Activated T-helper 2 cell treated with anti-CD3 and anti-CD28 coated beads, Interferon-gamma antibody, Interleukin-2, Interleukin-4, amounts not matched to agents 10 μg/mL and 5 μg/mL and 100 μg/mL, durations not matched to agents 14 hours and 24 hours and 36 hours (primary cell): Measurements from ENCODE around the gene RTN4. TPM values are rescaled to one million over a fixed set of nuclear protein-coding genes. Genes with fewer than 3 reads are reported as not detected.

Experiments
- DNase-seq: peaks from one replicate; pipeline ENCODE4 v3.0.0; 2021; ENCODE audit warnings: low spot score
- H3K27ac Mint-ChIP-seq: one replicate; pipeline ENCODE4 v1.8.0; 2021; ENCODE audit warnings: mixed read lengths
- H3K27me3 Mint-ChIP-seq: one replicate; pipeline ENCODE4 v1.8.0; 2021; ENCODE audit warnings: low read depth, mixed read lengths
- H3K36me3 Mint-ChIP-seq: one replicate; pipeline ENCODE4 v1.8.0; 2021; ENCODE audit warnings: low read depth, mixed read lengths
- H3K4me1 Mint-ChIP-seq: one replicate; pipeline ENCODE4 v1.8.0; 2021; ENCODE audit warnings: low read depth, mixed read lengths
- H3K4me3 Mint-ChIP-seq: one replicate; pipeline ENCODE4 v1.8.0; 2021; ENCODE audit warnings: low read depth, mild to moderate bottlenecking, moderate library complexity, mixed read lengths
- H3K9me3 Mint-ChIP-seq: one replicate; pipeline ENCODE4 v1.8.0; 2021; ENCODE audit warnings: mixed read lengths
- intact Hi-C: fragments of 100-400 bp; cut with micrococcal nuclease; formaldehyde crosslinking; loops from one replicate; pipeline ENCODE4 v1.15.1; 2023
- total RNA-seq: library from RNA; stranded (reverse); gene quantifications from 2 replicates; pipeline ENCODE4 v1.2.3, GENCODE V29; 2022

Gene RTN4
- total RNA-seq, 1 donor from 2014 or later = 93.3 TPM

- H3K27me3 Mint-ChIP-seq = no peaks in the 10 kb centered on the region
- peaks cover 27% of the 10 kb centered on the region for H3K36me3 Mint-ChIP-seq
- intact Hi-C loops = no loop called here
- H3K9me3 Mint-ChIP-seq = no peaks in the 10 kb centered on the region
- DNase-seq = no peak
- peaks cover 26% of the 10 kb centered on the region for H3K4me1 Mint-ChIP-seq
- no peak overlapping the region for H3K4me3 Mint-ChIP-seq
- no peak overlapping the region for H3K27ac Mint-ChIP-seq
Observed at GRCh38 chr2:54967269-54967668, 83.0 kb downstream of the RTN4 start.

GRCh38 chr2:54966837-54967236, 83.4 kb downstream of the RTN4 start:
- no peak overlapping the region for H3K27ac Mint-ChIP-seq
- H3K4me3 Mint-ChIP-seq = no peak overlapping the region
- peaks cover 26% of the 10 kb centered on the region for H3K4me1 Mint-ChIP-seq
- no peak for DNase-seq
- H3K9me3 Mint-ChIP-seq = no peaks in the 10 kb centered on the region
- peaks cover 27% of the 10 kb centered on the region for H3K36me3 Mint-ChIP-seq
- intact Hi-C loops = no loop called here
- no peaks in the 10 kb centered on the region for H3K27me3 Mint-ChIP-seq

- Mint-ChIP-seq H3K9me3 (no peaks in the 10 kb centered on the region), H3K27ac (no peak overlapping the region), H3K4me3 (no peak overlapping the region), H3K27me3 (no peaks in the 10 kb centered on the region), H3K36me3 (peaks cover 22% of the 10 kb centered on the region), H3K4me1 (peaks cover 26% of the 10 kb centered on the region)
- intact Hi-C loops = no loop called here
- no peak for DNase-seq
Observed at GRCh38 chr2:54966165-54966832, 84.0 kb downstream of the RTN4 start.

DNA sequence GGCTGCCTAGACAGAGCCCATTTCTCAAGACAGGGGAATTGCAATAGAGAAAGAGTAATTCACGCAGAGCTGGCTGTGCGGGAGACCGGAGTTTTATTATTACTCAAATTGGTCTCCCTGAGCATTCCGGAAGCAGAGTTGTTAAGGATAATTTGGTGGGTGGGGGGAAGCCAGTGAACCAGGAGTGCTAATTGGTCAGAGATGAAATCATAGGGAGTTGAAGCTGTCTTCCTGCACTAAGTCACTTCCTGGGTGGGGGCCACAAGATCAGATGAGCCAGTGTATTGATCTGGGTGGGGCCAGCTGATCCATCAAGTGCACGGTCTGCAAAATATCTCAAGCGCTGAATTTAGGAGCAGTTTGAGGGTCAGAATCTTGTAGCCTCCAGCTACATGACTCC, 84.8 kb downstream of the RTN4 start:
- Mint-ChIP-seq H3K36me3 (peaks cover 19% of the 10 kb centered on the region), H3K4me3 (no peak overlapping the region), H3K4me1 (peaks cover 25% of the 10 kb centered on the region), H3K9me3 (no peaks in the 10 kb centered on the region), H3K27me3 (no peaks in the 10 kb centered on the region), H3K27ac (peak overlapping the region; percentile 51)
- DNase-seq = no peak
- intact Hi-C loops = no loop called here

- Mint-ChIP-seq H3K36me3 (peaks cover 15% of the 10 kb centered on the region), H3K27ac (peak overlapping the region; percentile 51), H3K9me3 (no peaks in the 10 kb centered on the region), H3K27me3 (no peaks in the 10 kb centered on the region), H3K4me3 (no peak overlapping the region), H3K4me1 (peaks cover 25% of the 10 kb centered on the region)
- intact Hi-C loops = no loop called here
- no peak for DNase-seq
Observed at GRCh38 chr2:54964816-54965215, 85.4 kb downstream of the RTN4 start.

DNA sequence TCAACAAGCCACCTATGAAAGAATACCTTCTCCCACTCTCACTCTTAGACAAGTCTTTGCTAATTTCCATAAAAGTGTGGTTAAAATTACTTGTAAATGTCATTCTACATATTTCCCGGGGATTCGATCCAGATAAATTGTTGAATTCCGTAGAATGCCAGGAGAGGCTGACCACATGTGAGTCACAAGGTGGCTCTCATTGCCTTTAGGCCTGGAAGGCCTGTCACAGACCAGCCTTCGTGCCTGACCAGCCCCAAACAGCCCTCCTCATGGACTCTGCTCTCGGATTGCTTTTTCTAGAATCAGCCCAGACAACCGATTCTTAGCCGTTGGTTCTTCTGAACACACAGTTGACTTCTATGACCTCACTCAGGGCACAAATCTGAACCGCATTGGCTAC, 86.0 kb downstream of the RTN4 start:
- Mint-ChIP-seq H3K4me1 (peaks cover 25% of the 10 kb centered on the region), H3K36me3 (peaks cover 11% of the 10 kb centered on the region), H3K4me3 (no peak overlapping the region), H3K27ac (no peak overlapping the region), H3K9me3 (no peaks in the 10 kb centered on the region), H3K27me3 (no peaks in the 10 kb centered on the region)
- intact Hi-C loops = no loop called here
- DNase-seq = no peak

GRCh38 chr2:54963476-54963875, 86.8 kb downstream of the RTN4 start:
- H3K4me1 Mint-ChIP-seq = peaks cover 25% of the 10 kb centered on the region
- H3K27ac Mint-ChIP-seq = no peak overlapping the region
- H3K36me3 Mint-ChIP-seq = peaks cover 11% of the 10 kb centered on the region
- no peaks in the 10 kb centered on the region for H3K27me3 Mint-ChIP-seq
- no peak overlapping the region for H3K4me3 Mint-ChIP-seq
- DNase-seq = no peak
- intact Hi-C loops = no loop called here
- H3K9me3 Mint-ChIP-seq = no peaks in the 10 kb centered on the region

GRCh38 chr2:54962935-54963440, 87.3 kb downstream of the RTN4 start:
- H3K36me3 Mint-ChIP-seq = peaks cover 11% of the 10 kb centered on the region
- H3K4me3 Mint-ChIP-seq = no peak overlapping the region
- intact Hi-C loops = no loop called here
- no peak for DNase-seq
- peaks cover 25% of the 10 kb centered on the region for H3K4me1 Mint-ChIP-seq
- H3K27ac Mint-ChIP-seq = no peak overlapping the region
- H3K9me3 Mint-ChIP-seq = no peaks in the 10 kb centered on the region
- H3K27me3 Mint-ChIP-seq = no peaks in the 10 kb centered on the region

- DNase-seq = no peak
- Mint-ChIP-seq H3K36me3 (peaks cover 10% of the 10 kb centered on the region), H3K4me3 (no peak overlapping the region), H3K4me1 (peaks cover 25% of the 10 kb centered on the region), H3K27ac (no peak overlapping the region), H3K9me3 (no peaks in the 10 kb centered on the region), H3K27me3 (no peaks in the 10 kb centered on the region)
- intact Hi-C loops = no loop called here
Observed at GRCh38 chr2:54962511-54962910, 87.7 kb downstream of the RTN4 start.

DNA sequence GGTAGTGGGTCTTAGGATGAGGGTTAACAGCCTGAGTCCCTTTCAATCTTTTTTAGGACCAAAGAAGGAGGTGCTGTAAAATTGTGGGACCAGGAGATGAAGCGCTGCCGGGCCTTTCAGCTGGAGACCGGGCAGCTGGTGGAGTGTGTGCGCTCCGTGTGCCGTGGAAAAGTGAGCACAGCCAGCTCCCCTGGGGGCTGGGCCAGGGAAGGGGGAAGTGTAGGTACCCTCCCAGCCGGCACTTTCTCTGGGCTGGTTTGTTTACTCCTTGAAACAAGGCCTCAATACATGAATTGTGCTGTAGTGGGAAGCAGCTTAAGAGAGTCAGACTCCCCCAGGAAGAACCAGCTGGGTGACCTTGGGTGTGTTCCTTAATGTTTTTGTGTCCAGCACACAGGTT, 90.1 kb downstream of the RTN4 start:
- Mint-ChIP-seq H3K4me1 (peaks cover 13% of the 10 kb centered on the region), H3K27ac (no peak overlapping the region), H3K27me3 (no peaks in the 10 kb centered on the region), H3K36me3 (peaks cover 3% of the 10 kb centered on the region), H3K4me3 (no peak overlapping the region), H3K9me3 (no peaks in the 10 kb centered on the region)
- no peak for DNase-seq
- intact Hi-C loops = no loop called here

DNA sequence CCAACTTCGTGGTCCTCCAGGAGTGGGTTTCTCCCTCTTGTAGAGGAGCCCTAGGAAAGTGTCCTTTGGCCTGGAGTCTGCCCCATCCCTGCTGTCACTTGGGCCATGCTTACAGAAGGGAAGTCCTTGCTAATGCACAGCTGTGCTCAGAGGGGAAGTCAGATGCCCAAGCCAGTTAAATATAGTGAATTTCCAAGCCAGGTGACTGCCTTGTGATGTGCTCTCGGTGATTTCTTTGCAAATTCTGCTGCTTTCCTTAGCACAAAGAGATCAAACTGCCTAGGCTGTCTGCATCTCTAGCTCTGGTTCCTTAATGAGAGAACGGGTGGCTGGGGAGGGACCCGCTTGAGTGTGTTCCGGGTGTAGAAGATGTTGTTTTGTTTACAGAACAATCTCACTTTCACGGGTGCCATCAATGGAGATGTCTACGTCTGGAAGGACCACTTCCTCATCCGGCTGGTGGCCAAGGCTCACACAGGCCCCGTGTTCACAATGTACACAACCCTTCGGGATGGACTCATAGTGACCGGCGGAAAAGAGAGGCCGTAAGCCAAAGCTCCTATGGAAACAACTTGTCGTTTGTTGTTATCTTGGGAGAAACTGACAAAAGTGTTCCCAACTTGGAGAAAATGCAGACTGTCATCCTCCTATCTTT, 91.4 kb downstream of the RTN4 start:
- Mint-ChIP-seq H3K4me3 (no peak overlapping the region), H3K27me3 (no peaks in the 10 kb centered on the region), H3K36me3 (no peaks in the 10 kb centered on the region), H3K27ac (no peak overlapping the region), H3K9me3 (no peaks in the 10 kb centered on the region), H3K4me1 (peaks cover 8% of the 10 kb centered on the region)
- intact Hi-C loops = no loop called here
- no peak for DNase-seq

DNA sequence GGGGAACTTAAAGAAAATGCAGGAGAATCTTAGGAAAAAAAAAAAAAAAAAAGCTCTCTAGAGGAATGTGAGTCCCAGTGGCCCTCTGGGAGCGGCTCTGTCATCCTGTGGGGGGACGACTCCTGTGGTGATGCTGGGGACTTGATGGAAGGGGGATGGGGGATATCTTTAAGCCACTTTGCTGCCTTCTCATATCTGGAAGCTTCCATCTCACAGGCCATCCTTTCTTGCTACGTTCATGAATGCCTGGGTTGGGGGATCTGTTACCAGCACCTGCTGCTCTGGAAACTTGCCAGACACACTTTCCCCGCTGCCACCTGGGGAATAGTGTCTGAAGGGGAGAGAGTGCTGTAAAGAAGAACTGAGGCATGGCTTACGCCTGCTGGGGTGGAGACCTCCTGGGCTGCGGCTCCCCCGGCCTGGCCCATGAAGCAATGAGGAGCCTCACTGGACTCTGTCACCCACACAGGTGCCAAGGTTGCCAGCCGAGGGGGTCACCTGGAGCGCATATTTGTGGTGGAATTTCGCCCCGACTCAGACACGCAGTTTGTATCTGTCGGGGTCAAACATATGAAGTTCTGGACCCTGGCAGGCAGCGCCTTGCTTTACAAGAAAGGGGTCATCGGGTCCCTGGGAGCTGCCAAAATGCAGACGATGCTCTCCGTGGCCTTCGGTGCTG, 92.8 kb downstream of the RTN4 start:
- no peak for DNase-seq
- H3K36me3 Mint-ChIP-seq = no peaks in the 10 kb centered on the region
- no peaks in the 10 kb centered on the region for H3K27me3 Mint-ChIP-seq
- H3K4me3 Mint-ChIP-seq = no peak overlapping the region
- no peak overlapping the region for H3K27ac Mint-ChIP-seq
- H3K4me1 Mint-ChIP-seq = peaks cover 16% of the 10 kb centered on the region
- no peaks in the 10 kb centered on the region for H3K9me3 Mint-ChIP-seq
- intact Hi-C loops = no loop called here

DNA sequence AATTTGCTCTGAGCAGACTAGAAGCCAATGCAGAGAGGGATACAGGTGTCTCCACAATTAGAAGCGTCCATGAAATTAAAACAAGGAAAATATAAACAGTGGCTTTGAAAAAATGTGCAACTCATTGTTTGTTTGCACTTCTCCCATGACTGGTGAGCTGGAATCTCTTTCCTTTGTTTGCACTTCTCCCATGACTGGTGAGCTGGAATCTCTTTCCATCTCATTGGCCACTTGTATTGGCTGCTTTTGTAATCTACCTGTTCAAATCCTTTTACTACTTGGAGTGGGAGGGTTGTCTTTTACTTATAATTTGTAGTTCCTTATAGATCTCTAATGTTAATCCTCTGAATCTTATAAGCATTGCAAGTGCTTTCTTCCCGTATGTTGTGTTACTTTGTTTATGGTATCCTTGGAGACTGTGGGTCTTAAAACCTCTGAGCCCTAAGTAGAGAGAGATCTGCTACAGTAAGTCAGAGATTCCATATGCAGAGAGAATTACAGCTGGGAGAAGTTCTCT, 94.1 kb downstream of the RTN4 start:
- no peaks in the 10 kb centered on the region for H3K27me3 Mint-ChIP-seq
- DNase-seq = no peak
- no peak overlapping the region for H3K27ac Mint-ChIP-seq
- no peak overlapping the region for H3K4me3 Mint-ChIP-seq
- H3K4me1 Mint-ChIP-seq = peaks cover 18% of the 10 kb centered on the region
- H3K9me3 Mint-ChIP-seq = no peaks in the 10 kb centered on the region
- intact Hi-C loops = no loop called here
- no peaks in the 10 kb centered on the region for H3K36me3 Mint-ChIP-seq
